Measurements from ENCODE around the gene KRTAP4-6. TPM values are rescaled to one million over a fixed set of nuclear protein-coding genes. Genes with fewer than 3 reads are reported as not detected.
"Not testable (repeated sequence)": the region's sequence is repeated elsewhere in the genome, so short reads cannot be mapped to it uniquely, and the experiment has no call there.

Gene KRTAP4-6
- total and polyA plus RNA-seq, 2 of the 4 experiments (the other 2 are of a cell fraction): not detected

GRCh38 chr17:41104386-41105038 is 35.8 kb downstream of the KRTAP4-6 start:
- in situ Hi-C loops (cut with MboI; ENCODE audit: low sequenced_read_pairs); H3K4me2 ChIP-seq (ENCODE audit: low read depth, low read length); POLR2A ChIA-PET (ENCODE audit: unreplicated experiment); dilution Hi-C loops (cut with HindIII; ENCODE audit: low sequenced_read_pairs, unreplicated experiment); H3K4me1 ChIP-seq (ENCODE audit: control insufficient read depth, insufficient read depth, low read length); H2AK9ac ChIP-seq (replicated peaks; ENCODE audit: low read depth, low read length, poor library complexity); BruUV-seq (replicated peaks); H3K4ac ChIP-seq (ENCODE audit: low read depth, low read length); H2AFZ ChIP-seq (replicated peaks; ENCODE audit: low read length, poor library complexity); H2AK5ac ChIP-seq (ENCODE audit: low read depth, low read length); H4K20me1 ChIP-seq (ENCODE audit: insufficient read depth, low read length); H3K4me3 ChIP-seq (ENCODE audit: insufficient read depth, low read depth, low read length); H3K9me3 ChIP-seq (ENCODE audit: control insufficient read depth, insufficient read depth, low read length); H3K9me1 ChIP-seq (ENCODE audit: insufficient read depth, low read length); CTCF ChIA-PET; H3K9ac ChIP-seq (ENCODE audit: low read depth, low read length); H3K27ac ChIP-seq (ENCODE audit: insufficient read depth, low read length); H2BK20ac ChIP-seq (ENCODE audit: low read depth, low read length); H3K27me3 ChIP-seq (ENCODE audit: control insufficient read depth, insufficient read depth, low read length); H4K91ac ChIP-seq (ENCODE audit: insufficient read depth, low read depth, low read length); H3K18ac ChIP-seq (ENCODE audit: low read depth, low read length); H3K23ac ChIP-seq (ENCODE audit: low read depth, low read length); H3K79me1 ChIP-seq (ENCODE audit: low read depth in 1 of 2, low read length in 2 of 2); H3K36me3 ChIP-seq (ENCODE audit: control insufficient read depth, insufficient read depth, low read length); intact Hi-C loops (cut with micrococcal nuclease); H4K5ac ChIP-seq (ENCODE audit: low read depth, low read length); H2BK15ac ChIP-seq (ENCODE audit: low read depth, low read length); H3K14ac ChIP-seq (replicated peaks; ENCODE audit: low read depth, low read length): not testable (repeated sequence)
- WGBS, 2 experiments (ENCODE audit: extremely low coverage in 2 of 2, insufficient read length in 1 of 2): no CpG with 5 or more reads among the region's 2 CpGs
- peak overlapping the region in 1 of 2 experiments; percentile 49; a peak in 1 of 4 replicates for H4K8ac ChIP-seq (ENCODE audit: low read depth in 2 of 2, low read length in 2 of 2)
- peak overlapping the region; percentile 5; the same call in 1 of the 2 replicates for H2BK120ac ChIP-seq (ENCODE audit: low read depth, low read length)
- peak; percentile 77 for DNase-seq
- H2BK5ac ChIP-seq (ENCODE audit: low read depth, low read length, poor library complexity, severe bottlenecking): peak overlapping the region; percentile 94
- peak; percentile 81 for ATAC-seq (ENCODE audit: low read depth)
- H3K56ac ChIP-seq (ENCODE audit: extremely low read depth, insufficient read depth, low read length): 0 out of 2 replicates have a peak overlapping the region, but pooled peaks have one; percentile 32
- TF ChIP-seq FOS (IDR thresholded peaks at IDR 0.05; ENCODE audit: low read depth, low read length): 0 out of 2 replicates have a peak, but pooled peaks have one; percentile 8
